ENCODE data around the gene G6PC3. TPM values are rescaled to one million over a fixed set of nuclear protein-coding genes. Genes with fewer than 3 reads are reported as not detected.
"Not testable (repeated sequence)": the region's sequence is repeated elsewhere in the genome, so short reads cannot be mapped to it uniquely, and the experiment has no call there.

The G6PC3 gene
- total RNA-seq, 1 donor from 2014 or later, result 38.3 TPM

DNA sequence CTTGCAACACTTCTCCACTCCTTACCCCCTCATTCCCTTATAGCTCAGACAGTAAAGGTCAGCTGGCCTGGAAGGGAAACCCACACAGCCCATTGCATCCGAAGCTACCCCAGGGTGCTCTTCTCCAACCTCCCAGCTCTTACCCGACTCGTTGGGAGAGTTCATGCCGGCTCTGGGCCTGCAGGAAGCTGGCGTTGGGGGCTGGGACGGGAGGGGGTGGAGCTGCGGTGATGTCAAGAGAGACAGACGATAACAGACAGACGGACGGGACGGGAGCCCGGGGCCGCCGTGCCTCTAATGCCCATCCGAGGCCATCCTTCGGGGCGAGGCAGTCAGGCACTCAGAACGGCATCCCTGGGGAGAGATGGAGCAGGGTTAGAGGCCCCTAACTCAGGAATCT lies 46.8 kb downstream of the G6PC3 start:
- ATAC-seq, result no peak
- no peak for DNase-seq (ENCODE audit: low spot score)
- intact Hi-C loops (cut with DNase I), result no loop called here

DNA sequence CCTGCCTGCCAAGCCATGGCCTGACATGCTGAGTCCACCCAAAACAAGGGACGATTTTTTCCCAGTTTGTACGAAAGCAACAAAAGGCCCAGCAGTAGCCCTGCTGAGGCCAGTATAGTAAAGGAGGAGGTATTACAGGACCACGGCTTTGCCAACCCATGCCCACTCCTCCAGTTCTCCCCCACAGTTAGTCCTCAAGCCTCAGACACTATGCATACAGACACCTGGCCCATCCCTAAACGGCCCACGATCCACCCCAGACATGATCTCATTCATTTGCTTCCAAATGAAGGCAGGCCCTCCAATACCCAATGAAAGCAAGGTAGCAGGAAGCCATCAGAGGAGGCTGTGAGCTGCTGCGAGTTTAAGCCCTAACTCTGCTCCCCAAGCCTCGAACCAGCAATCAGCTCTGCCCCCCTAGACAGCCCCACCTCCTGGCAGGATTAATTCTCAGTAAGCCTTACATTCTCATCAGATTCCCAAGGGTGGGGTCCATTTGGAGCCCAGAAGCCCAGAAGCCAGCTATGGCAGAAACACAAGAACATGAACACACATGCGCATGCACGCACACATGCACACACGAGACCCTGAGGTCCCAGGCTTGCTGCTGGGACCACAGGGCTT lies 48.0 kb downstream of the G6PC3 start:
- intact Hi-C loops (cut with DNase I), result no loop called here
- ATAC-seq (no peak), DNase-seq (ENCODE audit: low spot score) (no peak)

DNA sequence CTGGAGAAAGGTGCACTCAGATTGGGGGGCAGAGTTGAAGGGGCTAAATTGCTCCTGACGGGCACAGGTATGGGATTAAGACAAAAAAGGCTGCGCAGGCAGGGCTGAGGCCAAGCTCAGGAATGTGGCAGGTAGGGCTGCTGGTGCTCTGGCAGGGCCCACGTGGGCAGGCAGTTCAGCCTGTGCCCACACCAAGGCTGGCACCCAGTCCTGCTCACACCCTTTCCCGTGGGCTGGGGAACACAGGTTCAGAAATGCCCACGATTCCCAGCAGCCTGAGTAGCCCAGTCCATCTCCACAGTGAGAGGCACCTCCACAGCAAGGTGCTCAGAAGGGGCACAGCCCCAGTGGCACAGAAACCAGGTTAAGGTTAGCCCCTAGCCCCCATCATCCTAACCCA lies 48.5 kb downstream of the G6PC3 start:
- no peak for DNase-seq (ENCODE audit: low spot score)
- ATAC-seq, result no peak
- intact Hi-C loops (cut with DNase I), result no loop called here

DNA sequence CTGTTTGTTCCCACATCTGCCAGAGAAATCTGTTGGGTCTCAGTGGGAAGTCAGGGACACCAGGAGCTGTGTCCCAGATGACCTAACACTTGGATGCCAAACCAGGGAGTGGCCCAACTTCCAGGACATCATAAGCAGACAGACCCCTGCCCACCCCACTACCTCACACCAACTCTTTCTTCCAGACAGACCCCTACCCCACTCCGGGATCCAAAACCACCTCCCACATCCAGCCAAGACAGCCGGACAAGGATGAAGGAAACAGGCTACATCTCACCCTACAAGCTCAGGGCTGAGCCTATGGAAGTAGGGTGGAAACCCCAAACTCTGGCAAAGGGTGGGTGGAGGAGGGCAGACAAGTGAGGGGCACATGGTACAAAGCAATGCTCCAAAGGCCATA lies 49.3 kb downstream of the G6PC3 start:
- DNase-seq (ENCODE audit: low spot score) (no peak), ATAC-seq (no peak)
- intact Hi-C loops (cut with DNase I), result no loop called here

DNA sequence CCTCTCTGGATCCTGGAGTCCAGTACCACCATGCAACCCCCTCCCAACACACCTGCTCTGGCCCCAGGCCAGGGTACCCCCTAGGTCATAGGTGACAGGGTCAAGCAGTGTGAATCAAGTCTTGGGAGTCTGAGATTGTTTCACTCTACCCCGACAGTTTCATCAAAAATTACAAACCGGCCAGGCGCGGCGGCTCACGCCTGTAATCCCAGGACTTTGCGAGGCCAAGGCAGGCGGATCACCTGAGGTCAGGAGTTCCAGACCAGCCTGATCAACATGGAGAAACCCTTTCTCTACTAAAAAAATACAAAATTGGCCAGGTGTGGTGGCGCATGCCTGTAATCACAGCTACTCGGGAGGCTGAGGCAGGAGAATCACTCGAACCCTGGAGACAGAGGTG lies 49.7 kb downstream of the G6PC3 start:
- ATAC-seq; intact Hi-C loops (cut with DNase I); DNase-seq (ENCODE audit: low spot score): not testable (repeated sequence)

DNA sequence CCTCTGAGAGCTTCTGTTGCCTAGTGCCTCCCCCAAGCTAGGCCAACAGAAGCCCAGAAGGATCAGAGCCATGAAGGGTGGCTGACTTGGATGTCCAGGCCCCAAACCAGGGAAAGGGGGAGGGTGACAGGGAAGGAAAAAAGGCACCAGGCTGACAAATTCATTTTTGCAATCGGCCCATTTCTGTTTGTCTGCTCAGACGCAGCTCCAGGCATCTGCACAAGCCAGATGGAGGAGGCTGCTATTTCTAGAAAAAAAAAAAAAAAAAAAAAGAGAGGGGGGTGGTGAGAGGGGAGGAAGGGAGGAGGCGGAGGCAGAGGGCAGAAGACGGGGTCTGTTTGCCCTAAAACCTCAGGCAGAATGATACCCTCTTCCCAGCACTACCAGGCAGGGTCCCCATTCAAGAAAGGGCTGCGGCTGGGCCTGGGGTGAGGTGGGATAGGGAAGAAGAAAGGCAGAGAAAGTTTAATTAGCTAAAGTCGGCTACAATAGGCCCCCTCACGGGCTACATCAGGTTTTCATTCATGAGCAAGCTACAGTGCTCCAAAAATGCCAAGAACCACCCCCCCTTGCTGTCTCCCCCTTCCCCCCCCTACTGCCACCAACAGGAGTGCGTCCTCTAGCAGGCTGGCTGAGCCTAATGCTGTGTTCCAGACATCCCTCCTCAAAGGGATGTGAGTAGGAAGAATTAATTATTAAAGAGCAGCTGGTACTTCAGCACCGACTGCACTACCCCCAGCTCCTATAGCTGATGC lies 50.5 kb downstream of the G6PC3 start:
- ATAC-seq, result no peak
- intact Hi-C loops (cut with DNase I), result no loop called here
- no peak for DNase-seq (ENCODE audit: low spot score)

DNA sequence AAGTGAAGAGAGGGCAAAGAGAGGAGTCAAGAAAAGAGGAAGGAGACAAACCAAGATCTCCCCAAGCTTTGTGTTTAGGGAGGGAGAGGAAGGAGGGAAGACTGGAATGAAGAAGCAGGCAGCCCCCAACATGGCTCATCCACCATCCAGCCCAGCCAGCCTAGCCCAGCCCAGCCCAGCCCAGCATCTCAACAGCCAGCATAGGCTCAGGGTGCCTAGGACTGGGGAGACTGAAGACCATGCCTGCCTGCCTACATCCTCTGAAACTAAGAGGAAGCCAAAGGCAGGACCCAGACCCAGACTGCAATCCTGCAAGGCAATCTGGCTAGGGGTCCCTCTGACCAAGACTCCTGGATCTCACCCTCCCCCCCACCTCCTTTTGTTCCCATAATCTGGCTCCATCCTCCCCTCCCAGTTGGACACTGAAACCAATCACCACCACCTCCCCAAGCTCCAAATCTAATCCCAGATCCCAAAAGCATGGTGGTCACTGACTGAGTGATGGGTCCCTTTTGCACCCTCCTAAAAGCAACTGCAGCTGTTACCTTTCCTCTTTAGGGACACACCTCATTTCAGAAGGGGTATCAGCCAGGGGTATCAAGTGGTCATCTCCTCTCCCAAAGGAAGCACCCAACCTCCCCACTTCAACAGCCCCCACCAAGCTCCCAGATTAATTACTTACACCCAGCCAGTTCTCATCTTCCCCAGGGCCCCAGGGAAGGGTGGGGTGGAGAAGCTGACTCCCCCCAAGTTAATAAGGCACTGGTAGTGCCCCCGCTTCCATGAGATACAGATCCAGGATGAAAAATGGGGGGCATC lies 51.7 kb downstream of the G6PC3 start:
- intact Hi-C loops (cut with DNase I), result no loop called here
- DNase-seq (ENCODE audit: low spot score), result no peak
- ATAC-seq, result no peak

DNA sequence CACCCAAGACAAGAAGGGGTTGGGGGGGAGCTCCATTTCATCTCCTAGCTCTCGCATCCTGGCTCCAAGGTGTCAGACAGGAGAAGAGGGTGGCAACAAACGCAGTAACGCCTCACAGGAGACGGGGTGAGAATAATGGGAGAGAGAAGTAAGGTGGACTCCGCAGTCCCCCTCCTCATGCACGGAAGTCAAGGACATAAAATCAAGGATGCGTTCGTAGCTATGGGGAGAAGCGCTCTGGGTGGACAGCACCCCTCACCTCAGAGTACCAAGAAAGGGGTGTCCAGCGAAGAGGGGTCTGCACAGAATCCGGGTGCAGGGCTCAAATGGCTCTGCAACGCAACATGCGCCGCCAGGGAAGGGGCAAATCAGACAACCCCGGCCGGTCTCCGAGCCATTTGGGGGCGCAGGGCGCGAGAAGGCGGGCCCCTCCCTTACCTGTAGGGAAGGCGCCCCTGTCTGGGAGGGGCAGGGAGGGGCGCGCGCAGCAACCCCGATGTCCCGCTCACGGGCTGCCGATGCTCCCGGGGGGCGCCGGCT lies 52.4 kb downstream of the G6PC3 start:
- no peak for ATAC-seq
- DNase-seq (ENCODE audit: low spot score), result no peak
- intact Hi-C loops (cut with DNase I), result no loop called here

DNA sequence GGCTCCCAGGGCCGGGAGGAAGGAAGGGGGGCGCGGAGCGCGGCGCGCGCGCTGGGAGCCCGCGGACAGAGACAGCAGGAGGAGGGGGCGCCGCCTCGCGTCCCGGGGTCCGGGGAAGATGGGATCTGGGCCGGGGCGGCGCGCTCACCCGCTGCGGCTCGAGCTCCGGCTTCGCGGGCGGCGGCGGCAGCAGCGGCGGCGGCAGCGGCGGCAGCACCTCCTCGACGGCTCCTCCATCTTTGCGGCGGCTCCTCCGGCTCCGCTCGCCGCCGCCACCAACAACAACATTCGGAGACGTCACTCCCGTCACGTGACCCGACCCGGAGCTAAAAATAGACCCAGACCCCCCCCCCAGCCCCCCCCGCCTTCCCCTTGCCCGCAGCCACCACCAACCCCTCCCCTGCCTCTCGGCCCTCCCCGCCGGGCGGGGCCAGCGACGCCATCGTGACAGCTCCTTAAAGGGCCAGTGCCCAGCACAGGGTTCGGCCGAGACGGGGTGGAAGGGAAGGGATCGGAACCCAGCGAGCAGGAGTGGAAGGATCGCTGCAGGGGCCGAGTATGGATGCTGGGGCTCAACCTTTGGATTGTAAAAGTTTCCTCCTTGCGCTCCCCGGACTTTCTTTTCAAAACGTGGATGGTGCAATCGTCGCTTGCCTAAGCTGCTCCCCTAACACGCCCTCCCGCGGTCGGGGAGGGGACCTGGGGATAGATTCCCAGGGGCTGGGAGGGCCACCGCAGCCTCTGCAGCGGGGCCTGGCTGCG lies 53.0 kb downstream of the G6PC3 start, which contains the start of gene HDAC5:
HDAC5 (minus strand) TSS at position 286 of the 762 bp plus-strand sequence. CDS start 6,126 bp downstream, outside the sequence.
- intact Hi-C loops (cut with DNase I), result no loop called here
- peak; percentile 98 for ATAC-seq

DNA sequence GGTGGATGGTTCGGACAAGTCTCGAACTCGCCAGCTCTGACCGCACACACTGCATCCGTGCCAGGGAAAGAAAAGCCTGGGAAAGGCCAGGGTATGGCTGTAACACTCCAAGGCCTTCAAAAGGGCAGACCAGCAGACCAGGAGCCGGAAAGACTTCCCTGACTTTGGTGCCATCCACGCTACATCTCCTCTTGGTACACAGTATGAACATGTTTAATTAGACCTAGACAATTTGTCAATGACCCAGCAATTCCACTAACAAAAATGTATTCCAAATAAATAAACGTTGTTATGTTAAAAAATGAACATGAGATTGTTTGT lies 53.5 kb downstream of the G6PC3 start:
- DNase-seq (ENCODE audit: low spot score) (no peak), ATAC-seq (no peak)
- intact Hi-C loops (cut with DNase I), result no loop called here

More for the DNA sequence above, 53.0 kb downstream of the G6PC3 start, which contains the start of gene HDAC5:
- peak; percentile 98 for DNase-seq (ENCODE audit: low spot score)

Other genes with a start within 250 kb of the G6PC3 start
- gene MPP3, start 237.6 kb upstream of the G6PC3 start, total RNA-seq, result 13.8 TPM
- 22.8 TPM for gene CD300LG, start 223.6 kb upstream of the G6PC3 start, total RNA-seq
- gene MPP2, start 163.2 kb upstream of the G6PC3 start, total RNA-seq, result 4.6 TPM
- gene PPY, start 128.3 kb upstream of the G6PC3 start, total RNA-seq, result not detected
- not detected for gene PYY, start 116.8 kb upstream of the G6PC3 start, total RNA-seq
- gene NAGS, start 66.1 kb upstream of the G6PC3 start, total RNA-seq, result 0.58 TPM
- 17.7 TPM for gene TMEM101, start 55.8 kb upstream of the G6PC3 start, total RNA-seq
- gene LSM12, start 4.1 kb upstream of the G6PC3 start, total RNA-seq, result 32.5 TPM
- gene HDAC5, start 52.9 kb downstream of the G6PC3 start, total RNA-seq, result 63.5 TPM
- gene HROB, start 71.2 kb downstream of the G6PC3 start, total RNA-seq, result 0.85 TPM
- gene ASB16, start 100.0 kb downstream of the G6PC3 start, total RNA-seq, result 0.36 TPM
- 33.0 TPM for gene TMUB2, start 116.2 kb downstream of the G6PC3 start, total RNA-seq
- 59.8 TPM for gene ATXN7L3, start 129.1 kb downstream of the G6PC3 start, total RNA-seq
- 76.6 TPM for gene UBTF, start 148.9 kb downstream of the G6PC3 start, total RNA-seq
- 47.6 TPM for gene SLC4A1, start 197.4 kb downstream of the G6PC3 start, total RNA-seq
- 2.9 TPM for gene RUNDC3A, start 237.9 kb downstream of the G6PC3 start, total RNA-seq

Measured in sciatic nerve (tissue), 2 donors.